ENCODE results near the gene EHBP1.

- TF ChIP-seq CTCF (conservative IDR thresholded peaks at IDR 0.05 in 1 of 2, IDR thresholded peaks at IDR 0.05 in 1 of 2; ENCODE audit: low read depth in 1 of 2, low read length in 2 of 2) (no peak), EZH2 (IDR thresholded peaks at IDR 0.05; ENCODE audit: low read length, missing control alignments) (no peak)
These were observed 111.8 kb downstream of the EHBP1 start for GRCh38 chr2:62817348-62817747.

All from fibroblast of lung (primary cell).